ENCODE data around the gene ASB1. TPM values are rescaled to one million over a fixed set of nuclear protein-coding genes. Genes with fewer than 3 reads are reported as not detected.
"Not testable (repeated sequence)": the region's sequence is repeated elsewhere in the genome, so short reads cannot be mapped to it uniquely, and the experiment has no call there.

Gene ASB1
- total and polyA plus RNA-seq, 5 donors = 46.0 to 74.8 (median 65.5) TPM

GRCh38 chr2:238438856-238439849 is 12.4 kb downstream of the ASB1 start:
- H3K4me3 ChIP-seq (ENCODE audit: low read length) = no peak overlapping the region
- peaks cover 8% of the 10 kb centered on the region for H3K4me1 ChIP-seq (ENCODE audit: control insufficient read depth, insufficient read depth, low read length)
- ATAC-seq = peak; percentile 61 to 91
- WGBS = 44% methylated on average over 24 of the region's 24 CpGs
- DNase-seq = peak in 2 of 3 donors; percentile 59 to 64
- intact Hi-C loops (cut with DNase I) = no loop called here
- H3K27me3 ChIP-seq (ENCODE audit: control insufficient read depth, insufficient read depth) = no peaks in the 10 kb centered on the region
- peak overlapping the region; percentile 61 for H3K27ac ChIP-seq (ENCODE audit: low read length)
- no peaks in the 10 kb centered on the region for H3K9me3 ChIP-seq (ENCODE audit: control insufficient read depth, low read length)

GRCh38 chr2:238439917-238440316 is 13.2 kb downstream of the ASB1 start:
- no peak overlapping the region for H3K27ac ChIP-seq (ENCODE audit: low read length)

GRCh38 chr2:238440331-238440730 is 13.6 kb downstream of the ASB1 start:
- Histone ChIP-seq H3K27ac (ENCODE audit: low read length) (peak overlapping the region; percentile 37), H3K4me3 (ENCODE audit: low read length) (no peak overlapping the region), H3K9me3 (ENCODE audit: control insufficient read depth, low read length) (no peaks in the 10 kb centered on the region), H3K4me1 (ENCODE audit: control insufficient read depth, insufficient read depth, low read length) (peaks cover 8% of the 10 kb centered on the region), H3K27me3 (ENCODE audit: control insufficient read depth, insufficient read depth) (no peaks in the 10 kb centered on the region)
- intact Hi-C loops (cut with DNase I) = no loop called here
- 83% methylated on average over 4 of the region's 4 CpGs for WGBS
- no peak for ATAC-seq
- DNase-seq = no peak

More at GRCh38 chr2:238439917-238440316, 13.2 kb downstream of the ASB1 start:
- DNase-seq (no peak), ATAC-seq (no peak)
- Histone ChIP-seq H3K9me3 (ENCODE audit: control insufficient read depth, low read length) (no peaks in the 10 kb centered on the region), H3K4me1 (ENCODE audit: control insufficient read depth, insufficient read depth, low read length) (peaks cover 8% of the 10 kb centered on the region), H3K27me3 (ENCODE audit: control insufficient read depth, insufficient read depth) (no peaks in the 10 kb centered on the region), H3K4me3 (ENCODE audit: low read length) (no peak overlapping the region)
- intact Hi-C loops (cut with DNase I) = no loop called here
- 58% methylated on average over 2 of the region's 2 CpGs for WGBS

GRCh38 chr2:238440767-238441166 is 14.0 kb downstream of the ASB1 start:
- H3K9me3 ChIP-seq (ENCODE audit: control insufficient read depth, low read length) = no peaks in the 10 kb centered on the region
- peak in 1 of 2 donors; percentile 17 for ATAC-seq
- H3K4me1 ChIP-seq (ENCODE audit: control insufficient read depth, insufficient read depth, low read length) = peaks cover 8% of the 10 kb centered on the region
- H3K4me3 ChIP-seq (ENCODE audit: low read length) = no peak overlapping the region
- intact Hi-C loops (cut with DNase I) = no loop called here
- no peak for DNase-seq
- H3K27me3 ChIP-seq (ENCODE audit: control insufficient read depth, insufficient read depth) = no peaks in the 10 kb centered on the region
- H3K27ac ChIP-seq (ENCODE audit: low read length) = no peak overlapping the region
- WGBS = 97% methylated on average over 11 of the region's 11 CpGs

GRCh38 chr2:238441262-238442114 is 14.8 kb downstream of the ASB1 start:
- intact Hi-C loops (cut with DNase I) = no loop called here
- WGBS = 57% methylated on average over 17 of the region's 17 CpGs
- peak in 1 of 2 donors; percentile 12 for ATAC-seq
- Histone ChIP-seq H3K4me1 (ENCODE audit: control insufficient read depth, insufficient read depth, low read length) (peaks cover 8% of the 10 kb centered on the region), H3K4me3 (ENCODE audit: low read length) (no peak overlapping the region), H3K9me3 (ENCODE audit: control insufficient read depth, low read length) (no peaks in the 10 kb centered on the region), H3K27me3 (ENCODE audit: control insufficient read depth, insufficient read depth) (no peaks in the 10 kb centered on the region), H3K27ac (ENCODE audit: low read length) (no peak overlapping the region)
- no peak for DNase-seq

GRCh38 chr2:238442257-238442656 is 15.5 kb downstream of the ASB1 start:
- WGBS = 80% methylated on average over 6 of the region's 6 CpGs
- H3K4me1 ChIP-seq (ENCODE audit: control insufficient read depth, insufficient read depth, low read length); H3K27ac ChIP-seq (ENCODE audit: low read length); H3K4me3 ChIP-seq (ENCODE audit: low read length); intact Hi-C loops (cut with DNase I); H3K9me3 ChIP-seq (ENCODE audit: control insufficient read depth, low read length); DNase-seq; H3K27me3 ChIP-seq (ENCODE audit: control insufficient read depth, insufficient read depth); ATAC-seq: not testable (repeated sequence)

- intact Hi-C loops (cut with DNase I) = no loop called here
- WGBS = 97% methylated on average over 13 of the region's 13 CpGs
- DNase-seq = no peak
Observed at GRCh38 chr2:238444242-238444641, 17.5 kb downstream of the ASB1 start.

GRCh38 chr2:238445409-238446190 is 18.9 kb downstream of the ASB1 start:
- intact Hi-C loops (cut with DNase I) = no loop called here
- no peak overlapping the region for H3K4me3 ChIP-seq (ENCODE audit: low read length)
- no peak for DNase-seq
- no peak for ATAC-seq
- H3K27ac ChIP-seq (ENCODE audit: low read length) = no peak overlapping the region
- no peaks in the 10 kb centered on the region for H3K9me3 ChIP-seq (ENCODE audit: control insufficient read depth, low read length)
- 75% methylated on average over 17 of the region's 17 CpGs for WGBS
- no peaks in the 10 kb centered on the region for H3K27me3 ChIP-seq (ENCODE audit: control insufficient read depth, insufficient read depth)
- H3K4me1 ChIP-seq (ENCODE audit: control insufficient read depth, insufficient read depth, low read length) = peaks cover 11% of the 10 kb centered on the region

More at GRCh38 chr2:238444242-238444641, 17.5 kb downstream of the ASB1 start:
- Histone ChIP-seq H3K4me1 (ENCODE audit: control insufficient read depth, insufficient read depth, low read length) (peaks cover 14% of the 10 kb centered on the region), H3K27ac (ENCODE audit: low read length) (no peak overlapping the region), H3K4me3 (ENCODE audit: low read length) (no peak overlapping the region), H3K9me3 (ENCODE audit: control insufficient read depth, low read length) (no peaks in the 10 kb centered on the region), H3K27me3 (ENCODE audit: control insufficient read depth, insufficient read depth) (no peaks in the 10 kb centered on the region)
- ATAC-seq = no peak

GRCh38 chr2:238446371-238446770 is 19.6 kb downstream of the ASB1 start:
- Histone ChIP-seq H3K27me3 (ENCODE audit: control insufficient read depth, insufficient read depth) (no peaks in the 10 kb centered on the region), H3K9me3 (ENCODE audit: control insufficient read depth, low read length) (no peaks in the 10 kb centered on the region), H3K27ac (ENCODE audit: low read length) (no peak overlapping the region), H3K4me1 (ENCODE audit: control insufficient read depth, insufficient read depth, low read length) (peaks cover 11% of the 10 kb centered on the region), H3K4me3 (ENCODE audit: low read length) (no peak overlapping the region)
- 96% methylated on average over 8 of the region's 8 CpGs for WGBS
- intact Hi-C loops (cut with DNase I) = no loop called here
- ATAC-seq (no peak), DNase-seq (no peak)

Data from right cardiac atrium (tissue), 5 donors.